GM12874 (cell line): ENCODE results near the gene KAZN.

ENCODE experiments used
- TF ChIP-seq, protein P1 (sequence below): IDR thresholded peaks from 2 replicates; pipeline ENCODE4 v1.5.1; 2011; ENCODE audit warnings: low read depth, mild to moderate bottlenecking, control low read depth, low read length, moderate library complexity; ENCODE audit not compliant: insufficient read depth

Gene KAZN

GRCh38 chr1:14878951-14879350 lies 280.5 kb downstream of the KAZN start:
- TF ChIP-seq, protein P1, sequence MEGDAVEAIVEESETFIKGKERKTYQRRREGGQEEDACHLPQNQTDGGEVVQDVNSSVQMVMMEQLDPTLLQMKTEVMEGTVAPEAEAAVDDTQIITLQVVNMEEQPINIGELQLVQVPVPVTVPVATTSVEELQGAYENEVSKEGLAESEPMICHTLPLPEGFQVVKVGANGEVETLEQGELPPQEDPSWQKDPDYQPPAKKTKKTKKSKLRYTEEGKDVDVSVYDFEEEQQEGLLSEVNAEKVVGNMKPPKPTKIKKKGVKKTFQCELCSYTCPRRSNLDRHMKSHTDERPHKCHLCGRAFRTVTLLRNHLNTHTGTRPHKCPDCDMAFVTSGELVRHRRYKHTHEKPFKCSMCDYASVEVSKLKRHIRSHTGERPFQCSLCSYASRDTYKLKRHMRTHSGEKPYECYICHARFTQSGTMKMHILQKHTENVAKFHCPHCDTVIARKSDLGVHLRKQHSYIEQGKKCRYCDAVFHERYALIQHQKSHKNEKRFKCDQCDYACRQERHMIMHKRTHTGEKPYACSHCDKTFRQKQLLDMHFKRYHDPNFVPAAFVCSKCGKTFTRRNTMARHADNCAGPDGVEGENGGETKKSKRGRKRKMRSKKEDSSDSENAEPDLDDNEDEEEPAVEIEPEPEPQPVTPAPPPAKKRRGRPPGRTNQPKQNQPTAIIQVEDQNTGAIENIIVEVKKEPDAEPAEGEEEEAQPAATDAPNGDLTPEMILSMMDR, result no peak

GRCh38 chr1:14880456-14881316 lies 282.2 kb downstream of the KAZN start:
- TF ChIP-seq, protein P1, result no peak

GRCh38 chr1:14881775-14882672 lies 283.5 kb downstream of the KAZN start:
- TF ChIP-seq, protein P1, result no peak

GRCh38 chr1:14884614-14885175 lies 286.2 kb downstream of the KAZN start:
- TF ChIP-seq, protein P1, result no peak

- TF ChIP-seq, protein P1, result no peak
Observed at GRCh38 chr1:14887044-14887566, 288.6 kb downstream of the KAZN start.

- TF ChIP-seq, protein P1, result no peak
Observed at GRCh38 chr1:14887764-14888350, 289.4 kb downstream of the KAZN start.
